Measurements from ENCODE around the gene BRCC3.

The BRCC3 gene

GRCh38 chrX:155148724-155149537 lies 77.6 kb downstream of the BRCC3 start:
- H3K4me3 ChIP-seq (ENCODE audit: low read depth, low read length), result no peak overlapping the region
- peak; percentile 21 for TF ChIP-seq CTCF (IDR thresholded peaks at IDR 0.05; ENCODE audit: insufficient read depth, low read length, missing control alignments)
- ChIA-PET POLR2A (no interaction called here), CTCF (interaction anchor here (0.7 to 2.5 kb wide), 7 partner anchors 21 to 232 kb away, joined by 3 to 19 read pairs (median 4); no protein-coding TSS in a partner anchor)
- no peak for DNase-seq (ENCODE audit: low read depth, low spot score)

GRCh38 chrX:155169881-155170280 lies 98.6 kb downstream of the BRCC3 start:
- no peak for DNase-seq (ENCODE audit: low read depth, low spot score)
- POLR2A ChIA-PET, result no interaction called here
- TF ChIP-seq CTCF (IDR thresholded peaks at IDR 0.05; ENCODE audit: insufficient read depth, low read length, missing control alignments), result no peak
- H3K4me3 ChIP-seq (ENCODE audit: low read depth, low read length), result no peak overlapping the region
- CTCF ChIA-PET, result interaction anchor here (1.8 kb wide), 1 partner anchor 21 kb away, joined by 8 read pairs; no protein-coding TSS in a partner anchor

Measured in AG04449 (cell line).